Spleen (tissue), 11 donors: Measurements from ENCODE around the gene RELB. TPM values are rescaled to one million over a fixed set of nuclear protein-coding genes. Genes with fewer than 3 reads are reported as not detected.
A peak's percentile ranks its signal among the peaks of the same experiment; 100 is the strongest.

Experiments used
- DNase-seq: peaks from one replicate; pipeline ENCODE4 v3.0.0-alpha.2; 2020
- H3K27ac ChIP-seq, 8 donors: fragments of 200-600 bp; sonication (generic) in 7 of 8; 1 replicate in 4 of 8; 2 replicates in 4 of 8; pipeline versions ENCODE4 v1.5.0 to v1.8.0; 2016 to 2021; ENCODE audit warnings: inconsistent platforms in 4 of 8, mild to moderate bottlenecking in 4 of 8, moderate library complexity in 1 of 8
- H3K27me3 ChIP-seq, 7 donors: fragments of 200-600 bp; sonication (generic) in 6 of 7; replicated peaks in 1 of 7; 1 replicate in 4 of 7; 2 replicates in 3 of 7; pipeline versions ENCODE4 v1.5.0 to v1.8.0; 2016 to 2021; ENCODE audit warnings: inconsistent platforms in 3 of 7, mild to moderate bottlenecking in 1 of 7
- H3K36me3 ChIP-seq, 6 donors: fragments of 200-600 bp; sonication (generic) in 5 of 6; 1 replicate in 4 of 6; 2 replicates in 2 of 6; pipeline versions ENCODE4 v1.5.0 to v1.8.0; 2016 to 2021; ENCODE audit warnings: inconsistent platforms in 2 of 6
- H3K4me1 ChIP-seq, 6 donors: fragments of 200-600 bp; sonication (generic) in 5 of 6; 1 replicate in 3 of 6; 2 replicates in 3 of 6; pipeline versions ENCODE4 v1.5.0 to v1.8.0; 2016 to 2021; ENCODE audit warnings: inconsistent platforms in 3 of 6
- H3K4me3 ChIP-seq, 8 donors: fragments of 200-600 bp; sonication (generic) in 7 of 8; 1 replicate in 4 of 8; 2 replicates in 4 of 8; pipeline versions ENCODE4 v1.5.0 to v1.8.0; 2016 to 2021; ENCODE audit warnings: inconsistent platforms in 4 of 8, mild to moderate bottlenecking in 4 of 8, moderate library complexity in 2 of 8
- H3K9me3 ChIP-seq, 8 donors: fragments of 200-600 bp; sonication (generic) in 7 of 8; 1 replicate in 4 of 8; 2 replicates in 4 of 8; pipeline versions ENCODE4 v1.5.0 to v1.8.0; 2016 to 2021; ENCODE audit warnings: inconsistent platforms in 4 of 8
- CTCF ChIP-seq, 11 experiments: fragments of 200-600 bp in 7 of 11; fragments of 450-650 bp in 4 of 11; sonication (generic) in 4 of 11; IDR thresholded peaks in 8 of 11; conservative IDR thresholded peaks in 3 of 11; 1 replicate in 7 of 11; 2 replicates in 4 of 11; pipeline versions ENCODE4 v1.4.0 to v1.8.0; 2016 to 2021; ENCODE audit warnings: antibody characterized with exemption in 11 of 11, inconsistent platforms in 4 of 11, mild to moderate bottlenecking in 1 of 11
- POLR2A ChIP-seq, 3 donors: fragments of 450-650 bp; IDR thresholded peaks; one replicate each; pipeline ENCODE4 v1.5.1; 2017; ENCODE audit warnings: antibody characterized with exemption in 3 of 3, mild to moderate bottlenecking in 1 of 3
- POLR2AphosphoS5 ChIP-seq, 3 donors: sonication (generic); formaldehyde crosslinking; IDR thresholded peaks; one replicate each; pipeline ENCODE4 v1.5.1; 2017; ENCODE audit warnings: antibody characterized with exemption in 3 of 3
- WGBS, 5 donors: extraction: QIAGEN DNeasy Blood & Tissue Kit in 3 of 5; methylation state at CpG; one replicate each; pipeline versions ENCODE4 v1.1.5 to v1.1.7; 2013 to 2018; 5-methylcytosine and 5-hydroxymethylcytosine counted together
- intact Hi-C: fragments of 100-400 bp; cut with DNase I; formaldehyde crosslinking; loops from one replicate; pipeline ENCODE4 v1.15.0; 2023; ENCODE audit warnings: low total_unique reads
- polyA plus RNA-seq, 3 donors: library from polyadenylated mRNA; stranded (reverse); fragments of 200-250 nt; gene quantifications; one replicate each; pipeline ENCODE4 v1.2.1, GENCODE V29; 2013
- total RNA-seq, 7 donors: library from RNA; depleted of rRNA in 3 of 7; stranded (reverse); fragments of >200 nt in 3 of 7; fragmentation: NEBNext Ultra II Directional in 4 of 7; extraction: Animal tissue kit (Norgen Biotek cat#: 25700) in 4 of 7; gene quantifications; one replicate each; pipeline versions ENCODE4 v1.1.0 to v1.2.1, GENCODE V29; 2016 to 2021
- donor health status: healthy with polysubstance abuse.
- donor health status: DM: no; HTN: no; CAD: no; lungs with moderate emphysema.
- donor health status: DM: no; HTN: no; CAD: no.
- donor health status: Bipolar disorder and iron deficiency.
- donor health status: healthy.
- donor health status: DM: no; HTN: no; CAD: no.
- donor health status: DM: yes; HTN: yes; CAD: no.

Gene RELB
- total and polyA plus RNA-seq, 10 donors: 16.6 to 67.4 (median 34.7) TPM

- DNase-seq: no peak
- 95 to 99% (median 97%) methylated on average over 53 to 85 of the region's 85 CpGs for WGBS, 5 donors
- H3K27ac ChIP-seq: no peak overlapping the region
- intact Hi-C loops: no loop called here
- H3K4me3 ChIP-seq: no peak overlapping the region
- peaks cover 10 to 100% (median 98%) of the 10 kb centered on the region in 6 donors for H3K36me3 ChIP-seq
- H3K4me1 ChIP-seq: peaks cover 0 to 9% (median 5%) of the 10 kb centered on the region in 6 donors
- no peaks in the 10 kb centered on the region for H3K27me3 ChIP-seq
- no peaks in the 10 kb centered on the region for H3K9me3 ChIP-seq
- no peak for TF ChIP-seq POLR2A (IDR thresholded peaks at IDR 0.05)
- TF ChIP-seq CTCF (IDR thresholded peaks at IDR 0.05 in 8 of 11, conservative IDR thresholded peaks at IDR 0.05 in 3 of 11): no peak
- peak in 2 of 3 donors; percentile 26 to 51 for TF ChIP-seq POLR2AphosphoS5 (IDR thresholded peaks at IDR 0.05)
These were observed 62.9 kb downstream of the RELB start for GRCh38 chr19:45063851-45064801.

- Histone ChIP-seq H3K27ac (no peak overlapping the region), H3K4me3 (no peak overlapping the region), H3K36me3 (peaks cover 9 to 100% (median 98%) of the 10 kb centered on the region in 6 donors), H3K27me3 (no peaks in the 10 kb centered on the region), H3K4me1 (no peaks in the 10 kb centered on the region), H3K9me3 (no peaks in the 10 kb centered on the region)
- intact Hi-C loops: no loop called here
- WGBS, 5 donors: 93 to 95% (median 95%) methylated on average over 32 to 38 of the region's 38 CpGs
- no peak for TF ChIP-seq CTCF (IDR thresholded peaks at IDR 0.05 in 8 of 11, conservative IDR thresholded peaks at IDR 0.05 in 3 of 11)
- peak in 1 of 3 donors; percentile 49 for TF ChIP-seq POLR2AphosphoS5 (IDR thresholded peaks at IDR 0.05)
- no peak for DNase-seq
These were observed 65.8 kb downstream of the RELB start for GRCh38 chr19:45066921-45067661.

GRCh38 chr19:45068041-45068440 is 66.8 kb downstream of the RELB start:
- no peaks in the 10 kb centered on the region for H3K27me3 ChIP-seq
- 63 to 93% (median 90%) methylated on average over 3 to 8 of the region's 10 CpGs for WGBS, 5 donors
- H3K9me3 ChIP-seq: no peaks in the 10 kb centered on the region
- no peak for TF ChIP-seq POLR2A (IDR thresholded peaks at IDR 0.05)
- no peak for TF ChIP-seq CTCF (IDR thresholded peaks at IDR 0.05 in 8 of 11, conservative IDR thresholded peaks at IDR 0.05 in 3 of 11)
- TF ChIP-seq POLR2AphosphoS5 (IDR thresholded peaks at IDR 0.05): no peak
- intact Hi-C loops: no loop called here
- no peak overlapping the region for H3K4me3 ChIP-seq
- DNase-seq: no peak
- H3K27ac ChIP-seq: no peak overlapping the region
- peaks cover 0 to 3% (median 0%) of the 10 kb centered on the region in 6 donors for H3K4me1 ChIP-seq
- peaks cover 9 to 100% (median 98%) of the 10 kb centered on the region in 6 donors for H3K36me3 ChIP-seq
